Frontal cortex (tissue), 4 donors: ENCODE data around the gene GLRX3. TPM values are rescaled to one million over a fixed set of nuclear protein-coding genes. Genes with fewer than 3 reads are reported as not detected.

Experiments
- DNase-seq, 2 donors: peaks; one replicate each; pipeline ENCODE4 v3.0.0; 2012; ENCODE audit warnings: low spot score in 2 of 2
- FAIRE-seq: peaks from 2 replicates; lab custom pipeline; 2012; peaks lifted over from hg19 to GRCh38; lab: Jason Lieb, UNC
- total RNA-seq: library from RNA; depleted of rRNA; stranded (reverse); fragments of >200 nt; gene quantifications from one replicate; pipeline ENCODE4 v1.2.3, GENCODE V29; 2014
- donor health status: control.
- donor health status: control.
- donor health status: control.

GLRX3 gene
- total RNA-seq, 1 donor from 2014 or later: 68.5 TPM

DNA sequence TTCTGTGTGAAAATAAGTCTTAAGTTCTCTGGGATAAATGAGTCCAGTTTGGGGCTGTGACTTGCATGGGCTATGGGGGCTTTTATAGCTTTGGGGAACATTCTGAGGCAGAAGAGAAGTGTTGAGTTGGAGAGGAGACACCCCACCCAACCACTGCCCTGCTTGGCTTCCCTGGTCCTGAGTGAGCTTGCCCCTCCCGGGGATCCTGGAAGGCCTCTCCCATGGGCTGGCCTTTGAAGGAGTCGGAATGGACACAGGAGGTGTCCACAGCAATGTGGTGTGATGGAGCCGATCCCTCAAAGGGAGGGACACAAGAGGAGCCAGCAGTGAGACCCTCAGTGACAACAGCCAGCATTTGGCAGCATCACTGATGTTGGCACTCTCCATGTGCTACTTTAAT is 89.8 kb downstream of the GLRX3 start:
- no peak for FAIRE-seq
- no peak for DNase-seq

- DNase-seq (no peak), FAIRE-seq (no peak)
These were observed 91.7 kb downstream of the GLRX3 start for GRCh38 chr10:130227883-130228282.

Other genes starting within 250 kb of the GLRX3 start
- gene EBF3, start 172.1 kb upstream of the GLRX3 start, total RNA-seq: 0.82 TPM
- gene C10orf143, start 25.6 kb upstream of the GLRX3 start, total RNA-seq: 0.41 TPM